DOHH2 (cell line): ENCODE measurements around the gene FBXO31.

Experiments
- H3F3A ChIP-seq: fragments of 200-600 bp; sonication (generic), shearing (Covaris generic); 2 replicates; pipeline ENCODE4 v1.6.0; 2016; ENCODE audit warnings: antibody characterized with exemption, mild to moderate bottlenecking; ENCODE audit not compliant: control insufficient read depth, insufficient read depth
- H3K27ac ChIP-seq: fragments of 200-600 bp; sonication (generic); 2 replicates; pipeline ENCODE4 v1.5.1; 2014; ENCODE audit warnings: low read depth, mild to moderate bottlenecking, low read length, moderate library complexity
- H3K27me3 ChIP-seq: fragments of 200-600 bp; sonication (generic); 2 replicates; pipeline ENCODE4 v1.6.1; 2014; ENCODE audit warnings: mild to moderate bottlenecking, low read length, mixed read lengths; ENCODE audit not compliant: control insufficient read depth
- H3K36me3 ChIP-seq: fragments of 200-600 bp; sonication (generic); 2 replicates; pipeline ENCODE4 v1.6.1; 2014; ENCODE audit warnings: mild to moderate bottlenecking, low read length, moderate library complexity, mixed read lengths; ENCODE audit not compliant: control insufficient read depth
- H3K4me1 ChIP-seq: fragments of 200-600 bp; sonication (generic); 2 replicates; pipeline ENCODE4 v1.6.1; 2014; ENCODE audit warnings: mild to moderate bottlenecking, low read length, mixed read lengths; ENCODE audit not compliant: control insufficient read depth
- H3K4me2 ChIP-seq: fragments of 200-600 bp; sonication (generic); 2 replicates; pipeline ENCODE4 v1.6.0; 2014; ENCODE audit warnings: mild to moderate bottlenecking, low read length, moderate library complexity
- H3K4me3 ChIP-seq: fragments of 200-600 bp; sonication (generic); 2 replicates; pipeline ENCODE4 v1.5.1; 2014; ENCODE audit warnings: mild to moderate bottlenecking, low read length, mixed read lengths
- H3K79me2 ChIP-seq: fragments of 200-600 bp; sonication (generic); 2 replicates; pipeline ENCODE4 v1.6.1; 2014; ENCODE audit warnings: mild to moderate bottlenecking, low read length, mixed read lengths; ENCODE audit not compliant: control insufficient read depth
- H3K9me2 ChIP-seq: fragments of 200-600 bp; sonication (generic); replicated peaks from 2 replicates; pipeline ENCODE4 v1.6.1; 2014; ENCODE audit warnings: mild to moderate bottlenecking, low read length, mixed read lengths; ENCODE audit not compliant: control insufficient read depth
- H3K9me3 ChIP-seq: fragments of 200-600 bp; sonication (generic); 2 replicates; pipeline ENCODE4 v1.6.1; 2014; ENCODE audit warnings: antibody characterized with exemption, low read length, mixed read lengths; ENCODE audit not compliant: control insufficient read depth, insufficient read depth
- H4K20me1 ChIP-seq: fragments of 200-600 bp; sonication (generic); 2 replicates; pipeline ENCODE4 v1.6.0; 2014; ENCODE audit warnings: low read depth, mild to moderate bottlenecking, antibody characterized with exemption, low read length, moderate library complexity; ENCODE audit not compliant: control insufficient read depth, insufficient read depth
- CTCF ChIP-seq: fragments of 200-600 bp; sonication (generic); IDR thresholded peaks from one replicate; pipeline ENCODE4 v1.5.1; 2014; ENCODE audit warnings: antibody characterized with exemption, mild to moderate bottlenecking, low read depth, low read length; ENCODE audit not compliant: poor library complexity, severe bottlenecking
- EZH2phosphoT487 ChIP-seq: fragments of 200-600 bp; sonication (generic); IDR thresholded peaks from 2 replicates; pipeline ENCODE4 v1.6.1; 2017; ENCODE audit warnings: borderline replicate concordance, mild to moderate bottlenecking, antibody characterized with exemption, low read length, moderate library complexity, mixed read lengths

FBXO31 gene

GRCh38 chr16:87330257-87330624 lies 53.3 kb downstream of the FBXO31 start:
- H3K4me2 ChIP-seq, result no peak overlapping the region
- H3K36me3 ChIP-seq, result peaks cover 47% of the 10 kb centered on the region
- no peaks in the 10 kb centered on the region for H3K79me2 ChIP-seq
- H3K4me3 ChIP-seq, result no peak overlapping the region
- H3K27me3 ChIP-seq, result no peaks in the 10 kb centered on the region
- H4K20me1 ChIP-seq, result no peaks in the 10 kb centered on the region
- H3F3A ChIP-seq, result no peaks in the 10 kb centered on the region
- H3K4me1 ChIP-seq, result no peaks in the 10 kb centered on the region
- H3K9me2 ChIP-seq, result no peaks in the 10 kb centered on the region
- no peak for TF ChIP-seq EZH2phosphoT487
- no peak for TF ChIP-seq CTCF
- H3K27ac ChIP-seq, result no peak overlapping the region
- no peaks in the 10 kb centered on the region for H3K9me3 ChIP-seq

GRCh38 chr16:87329436-87330256 lies 53.9 kb downstream of the FBXO31 start:
- Histone ChIP-seq H3K36me3 (peaks cover 41% of the 10 kb centered on the region), H3K27me3 (no peaks in the 10 kb centered on the region), H4K20me1 (no peaks in the 10 kb centered on the region)

GRCh38 chr16:87328846-87329245 lies 54.7 kb downstream of the FBXO31 start:
- H3K9me3 ChIP-seq, result no peaks in the 10 kb centered on the region
- no peak overlapping the region for H3K27ac ChIP-seq
- no peaks in the 10 kb centered on the region for H4K20me1 ChIP-seq
- H3K36me3 ChIP-seq, result peaks cover 33% of the 10 kb centered on the region
- H3K9me2 ChIP-seq, result no peaks in the 10 kb centered on the region
- H3K79me2 ChIP-seq, result no peaks in the 10 kb centered on the region
- no peaks in the 10 kb centered on the region for H3F3A ChIP-seq
- H3K4me2 ChIP-seq, result no peak overlapping the region
- TF ChIP-seq EZH2phosphoT487 (no peak), CTCF (no peak)
- H3K4me3 ChIP-seq, result no peak overlapping the region
- H3K27me3 ChIP-seq, result no peaks in the 10 kb centered on the region
- H3K4me1 ChIP-seq, result no peaks in the 10 kb centered on the region

More at GRCh38 chr16:87329436-87330256, 53.9 kb downstream of the FBXO31 start:
- no peaks in the 10 kb centered on the region for H3K79me2 ChIP-seq
- no peak for TF ChIP-seq CTCF
- TF ChIP-seq EZH2phosphoT487, result no peak
- no peak overlapping the region for H3K27ac ChIP-seq
- H3K4me3 ChIP-seq, result no peak overlapping the region
- no peak overlapping the region for H3K4me2 ChIP-seq
- no peaks in the 10 kb centered on the region for H3F3A ChIP-seq
- H3K9me3 ChIP-seq, result no peaks in the 10 kb centered on the region
- H3K9me2 ChIP-seq, result no peaks in the 10 kb centered on the region
- no peaks in the 10 kb centered on the region for H3K4me1 ChIP-seq
